Epidermal melanocyte (primary cell): Measurements from ENCODE around the gene YPEL2.
"Not testable (repeated sequence)": the region's sequence is repeated elsewhere in the genome, so short reads cannot be mapped to it uniquely, and the experiment has no call there.

Experiments used
- DNase-seq: peaks from one replicate; pipeline ENCODE4 v3.0.0; 2011; ENCODE audit warnings: low spot score; ENCODE audit not compliant: insufficient read length

Gene YPEL2

GRCh38 chr17:59404471-59404870 lies 73.0 kb downstream of the YPEL2 start:
- no peak for DNase-seq

DNA sequence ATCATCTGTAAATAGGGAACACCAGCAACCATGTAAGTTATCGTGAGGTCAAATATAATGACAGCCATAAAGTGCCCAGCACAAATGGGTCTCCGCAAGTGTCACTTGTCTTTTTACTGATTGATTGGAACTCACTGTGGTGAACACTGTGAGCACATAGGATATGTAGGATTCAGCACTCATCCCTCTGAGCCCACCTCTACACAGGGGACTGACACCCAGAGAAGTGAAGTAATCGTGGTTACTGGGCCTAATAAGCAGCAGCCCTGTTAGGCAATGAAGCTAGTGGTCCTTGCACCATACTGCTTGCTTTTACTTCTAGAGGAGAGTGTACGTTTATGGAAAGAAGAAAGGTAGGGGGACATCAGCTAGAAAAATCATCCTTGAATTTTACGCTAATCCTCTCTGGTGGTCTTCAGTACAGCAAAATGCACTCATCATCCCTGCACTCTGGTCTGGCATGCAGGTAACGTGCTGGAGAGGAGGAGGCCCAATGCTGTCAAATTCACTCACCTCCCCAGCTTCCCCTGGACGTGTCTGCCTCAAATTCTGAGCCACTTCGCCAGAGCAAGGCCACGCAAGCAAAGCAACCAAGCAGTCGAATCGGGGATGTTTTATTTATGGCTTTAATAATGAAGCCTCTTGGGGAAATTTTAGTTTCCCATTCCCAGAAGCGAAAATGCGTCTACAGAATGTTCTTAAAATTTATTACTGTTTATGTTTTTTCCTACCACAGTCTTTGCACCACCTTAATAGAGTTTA lies 74.7 kb downstream of the YPEL2 start:
- DNase-seq = no peak

- no peak for DNase-seq
These were observed 75.4 kb downstream of the YPEL2 start for GRCh38 chr17:59406808-59407381.

GRCh38 chr17:59409336-59410048 lies 78.0 kb downstream of the YPEL2 start:
- DNase-seq = no peak

DNA sequence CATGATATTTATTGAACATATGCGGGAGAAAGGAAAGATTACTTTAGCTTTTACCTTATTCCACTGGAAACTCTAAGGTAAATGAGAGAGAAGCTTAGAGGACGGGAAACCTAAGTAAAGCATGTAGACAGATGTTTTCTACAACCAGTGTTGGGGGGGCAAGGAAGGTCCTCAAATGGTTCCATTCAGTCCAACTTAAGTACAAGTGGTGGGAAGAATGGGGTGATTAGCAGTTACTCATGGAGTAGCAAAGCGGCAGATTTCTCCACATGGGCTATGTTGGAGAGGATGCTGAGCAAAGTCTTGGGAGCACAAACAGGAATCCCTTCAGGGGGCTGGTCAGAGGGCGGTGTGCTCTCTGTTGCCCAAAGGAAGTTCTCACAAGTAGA lies 78.6 kb downstream of the YPEL2 start:
- no peak for DNase-seq

GRCh38 chr17:59412431-59412830 lies 81.0 kb downstream of the YPEL2 start:
- not testable (repeated sequence) for DNase-seq

- no peak for DNase-seq
These were observed 81.7 kb downstream of the YPEL2 start for GRCh38 chr17:59413014-59413766.

GRCh38 chr17:59415397-59415796 lies 83.9 kb downstream of the YPEL2 start:
- DNase-seq = no peak

GRCh38 chr17:59416184-59416583 lies 84.7 kb downstream of the YPEL2 start:
- DNase-seq = no peak

DNA sequence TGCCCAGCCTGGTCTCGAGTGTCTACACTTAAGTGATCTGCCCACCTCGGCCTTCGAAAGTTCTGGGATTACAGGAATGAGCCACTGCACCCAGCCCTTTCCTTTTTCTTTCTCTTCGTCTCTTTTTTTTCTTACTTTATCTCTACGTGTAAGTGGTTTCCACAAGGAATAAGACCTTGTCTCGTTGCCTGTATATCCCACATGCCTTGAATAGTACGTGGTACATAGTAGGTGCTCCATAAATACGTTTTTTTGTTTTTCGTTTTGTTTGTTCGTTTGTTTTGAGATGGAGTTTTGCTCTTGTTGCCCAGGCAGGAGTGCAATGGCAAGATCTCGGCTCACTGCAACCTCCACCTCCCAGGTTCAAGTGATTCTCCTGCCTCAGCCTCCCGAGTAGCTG lies 86.0 kb downstream of the YPEL2 start:
- no peak for DNase-seq

- no peak for DNase-seq
These were observed 87.3 kb downstream of the YPEL2 start for GRCh38 chr17:59418732-59419166.

- DNase-seq = no peak
These were observed 89.4 kb downstream of the YPEL2 start for GRCh38 chr17:59420901-59421300.

GRCh38 chr17:59421722-59422121 lies 90.3 kb downstream of the YPEL2 start:
- DNase-seq = no peak

- no peak for DNase-seq
These were observed 91.8 kb downstream of the YPEL2 start for GRCh38 chr17:59423137-59423724.

- no peak for DNase-seq
These were observed 92.4 kb downstream of the YPEL2 start for GRCh38 chr17:59423903-59424302.

GRCh38 chr17:59424331-59424730 lies 92.9 kb downstream of the YPEL2 start:
- DNase-seq = no peak

- DNase-seq = no peak
These were observed 93.9 kb downstream of the YPEL2 start for GRCh38 chr17:59425085-59425931.

GRCh38 chr17:59426031-59426430 lies 94.6 kb downstream of the YPEL2 start:
- no peak for DNase-seq

GRCh38 chr17:59427425-59427921 lies 96.0 kb downstream of the YPEL2 start:
- DNase-seq = no peak

DNA sequence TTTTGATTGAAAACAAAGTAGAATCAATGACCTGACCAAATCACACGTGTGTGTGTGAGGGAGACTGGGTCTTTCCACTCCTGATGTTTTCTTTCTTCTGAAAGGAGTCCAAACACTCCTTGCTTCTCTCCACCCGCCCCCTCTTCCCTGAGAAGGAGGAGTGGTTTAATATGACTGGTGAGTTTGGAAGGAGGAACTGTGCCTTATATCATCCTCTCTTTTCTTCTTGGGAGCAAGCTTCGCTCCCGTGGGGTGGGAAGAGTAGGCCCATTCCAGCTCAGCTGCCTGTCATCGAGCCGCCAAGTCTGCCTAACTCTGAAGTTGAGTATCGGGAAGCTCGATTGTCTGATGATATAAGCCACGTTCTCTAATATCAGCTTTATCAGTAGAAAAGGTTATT lies 96.5 kb downstream of the YPEL2 start:
- DNase-seq = no peak
